PC-3 (cell line): ENCODE data around the gene PATL1.

Experiments
- EZH2 ChIP-seq: fragments of 300-600 bp; sonication (generic); IDR thresholded peaks from one replicate; pipeline ENCODE4 v1.6.1; 2017; ENCODE audit warnings: antibody characterized with exemption, mild to moderate bottlenecking, low read length; ENCODE audit not compliant: unreplicated experiment
- TF ChIP-seq, protein P1 (sequence below): fragments of 300-600 bp; sonication (generic); conservative IDR thresholded peaks from 2 replicates; pipeline ENCODE4 v1.5.1; 2017; ENCODE audit warnings: antibody characterized with exemption, low read depth, mild to moderate bottlenecking, low read length

DNA sequence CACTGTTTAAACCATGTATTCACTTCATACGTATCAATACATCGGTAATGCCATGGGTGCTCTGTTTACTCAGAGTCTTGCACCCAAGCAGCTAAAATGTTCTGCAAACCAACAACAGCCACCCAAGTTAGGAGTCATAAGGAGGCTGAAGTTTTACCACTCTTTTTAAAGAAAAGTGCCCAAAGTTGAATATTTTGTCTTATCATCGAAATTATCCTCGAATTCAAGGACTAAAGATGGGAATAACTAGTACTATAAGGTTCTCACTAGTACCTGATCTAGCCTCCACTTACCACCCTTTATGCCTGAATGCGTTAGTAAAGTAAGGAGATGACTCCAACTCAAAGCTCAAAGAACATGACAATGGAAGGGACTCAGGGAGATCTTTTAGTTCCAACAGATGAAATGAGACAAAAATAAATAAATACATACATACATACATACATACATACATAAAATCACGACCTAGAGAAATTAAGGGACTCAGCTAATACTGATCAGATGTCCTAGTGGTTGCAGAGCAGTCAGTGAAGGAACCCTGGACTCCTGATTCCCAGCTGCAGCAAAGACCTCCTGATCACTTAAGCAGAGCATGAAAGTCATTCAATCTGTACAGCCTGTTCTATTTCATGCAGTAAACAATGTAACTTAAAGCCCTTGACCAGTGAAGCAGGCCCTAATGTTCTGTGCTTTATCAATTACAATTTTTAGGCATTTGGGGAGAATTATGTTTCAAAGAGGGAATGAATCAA lies 61.0 kb downstream of the PATL1 start:
- TF ChIP-seq, protein P1, sequence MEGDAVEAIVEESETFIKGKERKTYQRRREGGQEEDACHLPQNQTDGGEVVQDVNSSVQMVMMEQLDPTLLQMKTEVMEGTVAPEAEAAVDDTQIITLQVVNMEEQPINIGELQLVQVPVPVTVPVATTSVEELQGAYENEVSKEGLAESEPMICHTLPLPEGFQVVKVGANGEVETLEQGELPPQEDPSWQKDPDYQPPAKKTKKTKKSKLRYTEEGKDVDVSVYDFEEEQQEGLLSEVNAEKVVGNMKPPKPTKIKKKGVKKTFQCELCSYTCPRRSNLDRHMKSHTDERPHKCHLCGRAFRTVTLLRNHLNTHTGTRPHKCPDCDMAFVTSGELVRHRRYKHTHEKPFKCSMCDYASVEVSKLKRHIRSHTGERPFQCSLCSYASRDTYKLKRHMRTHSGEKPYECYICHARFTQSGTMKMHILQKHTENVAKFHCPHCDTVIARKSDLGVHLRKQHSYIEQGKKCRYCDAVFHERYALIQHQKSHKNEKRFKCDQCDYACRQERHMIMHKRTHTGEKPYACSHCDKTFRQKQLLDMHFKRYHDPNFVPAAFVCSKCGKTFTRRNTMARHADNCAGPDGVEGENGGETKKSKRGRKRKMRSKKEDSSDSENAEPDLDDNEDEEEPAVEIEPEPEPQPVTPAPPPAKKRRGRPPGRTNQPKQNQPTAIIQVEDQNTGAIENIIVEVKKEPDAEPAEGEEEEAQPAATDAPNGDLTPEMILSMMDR, result no peak
- TF ChIP-seq EZH2, result no peak
